HEK293 (cell line): ENCODE results near the gene LEFTY1.

Source experiments
- CTCF ChIA-PET: fragments of 350-600 bp; formaldehyde crosslinking; extraction: SDS; loops from one replicate; lab custom pipeline; 2021; ENCODE audit warnings: antibody characterized with exemption; lab: Yijun Ruan, JAX
- POLR2A ChIA-PET: fragments of 300-600 bp; formaldehyde crosslinking; extraction: SDS; loops from one replicate; lab custom pipeline; 2020; ENCODE audit warnings: antibody characterized with exemption, inconsistent platforms; lab: Yijun Ruan, JAX
- H3K27ac ChIP-seq: fragments of 200-500 bp; sonication (Bioruptor generic); 2 replicates; pipeline ENCODE4 v1.5.1; 2014; ENCODE audit warnings: low read depth, low read length, control low read depth, inconsistent platforms; ENCODE audit errors: extremely low read depth
- H3K36me3 ChIP-seq, 2 experiments: fragments of 200-500 bp in 1 of 2; sonication (Bioruptor generic) in 1 of 2; 1 replicate in 1 of 2; 2 replicates in 1 of 2; pipeline ENCODE4 v1.5.1; 2014 to 2017; ENCODE audit warnings: inconsistent platforms in 2 of 2, low read length in 2 of 2; ENCODE audit not compliant: control insufficient read depth in 2 of 2, insufficient read depth in 1 of 2
- H3K4me1 ChIP-seq: fragments of 200-500 bp; sonication (Bioruptor generic); 2 replicates; pipeline ENCODE4 v1.5.1; 2014; ENCODE audit warnings: mild to moderate bottlenecking, low read length, inconsistent platforms; ENCODE audit not compliant: control insufficient read depth, insufficient read depth
- H3K4me3 ChIP-seq: 2 replicates; pipeline ENCODE4 v1.5.1; 2011; ENCODE audit warnings: low read depth, mild to moderate bottlenecking, control low read depth, low read length, moderate library complexity
- H3K9me3 ChIP-seq: fragments of 200-500 bp; sonication (Bioruptor generic); 2 replicates; pipeline ENCODE4 v1.5.1; 2014; ENCODE audit warnings: low read depth, low read length, inconsistent platforms; ENCODE audit not compliant: control insufficient read depth, insufficient read depth
- GLI2 ChIP-seq: fragments of 450-650 bp; formaldehyde crosslinking; IDR thresholded peaks from 2 replicates; pipeline ENCODE4; 2017; ENCODE audit warnings: missing biosample characterization, missing genetic modification characterization, low read depth, borderline replicate concordance
- OVOL3 ChIP-seq: fragments of 450-650 bp; formaldehyde crosslinking; IDR thresholded peaks from 2 replicates; pipeline ENCODE4 v1.5.1; 2016; ENCODE audit warnings: missing biosample characterization, missing genetic modification characterization
- PRDM1 ChIP-seq: fragments of 450-650 bp; formaldehyde crosslinking; IDR thresholded peaks from 2 replicates; pipeline ENCODE4; 2016; ENCODE audit warnings: missing biosample characterization, missing genetic modification characterization
- PRDM2 ChIP-seq: fragments of 450-650 bp; formaldehyde crosslinking; IDR thresholded peaks from 2 replicates; pipeline ENCODE4 v1.5.1; 2016; ENCODE audit warnings: missing biosample characterization, missing genetic modification characterization, borderline replicate concordance
- ZFP37 ChIP-seq: fragments of 450-650 bp; formaldehyde crosslinking; IDR thresholded peaks from 2 replicates; pipeline ENCODE4 v1.5.1; 2016; ENCODE audit warnings: missing biosample characterization, missing genetic modification characterization
- ZNF174 ChIP-seq: fragments of 450-650 bp; formaldehyde crosslinking; IDR thresholded peaks from 2 replicates; pipeline ENCODE4 v1.5.0; 2017; ENCODE audit warnings: missing biosample characterization, mild to moderate bottlenecking, missing genetic modification characterization
- ZNF324 ChIP-seq: fragments of 450-650 bp; formaldehyde crosslinking; IDR thresholded peaks from 2 replicates; pipeline ENCODE4 v1.5.1; 2016; ENCODE audit warnings: missing biosample characterization, missing genetic modification characterization
- ZNF362 ChIP-seq: fragments of 450-650 bp; formaldehyde crosslinking; IDR thresholded peaks from 2 replicates; pipeline ENCODE4 v1.5.1; 2016; ENCODE audit warnings: missing biosample characterization, missing genetic modification characterization
- ZNF37A ChIP-seq: fragments of 450-650 bp; IDR thresholded peaks from 2 replicates; pipeline ENCODE4 v1.5.1; 2018; ENCODE audit warnings: missing biosample characterization, missing genetic modification characterization
- ZNF514 ChIP-seq: fragments of 450-650 bp; formaldehyde crosslinking; IDR thresholded peaks from 2 replicates; pipeline ENCODE4 v1.5.1; 2016; ENCODE audit warnings: missing biosample characterization, missing genetic modification characterization
- ZNF518A ChIP-seq: fragments of 450-650 bp; formaldehyde crosslinking; conservative IDR thresholded peaks from 2 replicates; pipeline ENCODE4 v1.5.1; 2016; ENCODE audit warnings: low read depth, missing biosample characterization, missing genetic modification characterization
- ZNF521 ChIP-seq: fragments of 450-650 bp; formaldehyde crosslinking; IDR thresholded peaks from 2 replicates; pipeline ENCODE4 v1.5.1; 2017; ENCODE audit warnings: missing biosample characterization, mild to moderate bottlenecking, missing genetic modification characterization
- ZNF555 ChIP-seq: fragments of 450-650 bp; formaldehyde crosslinking; conservative IDR thresholded peaks from 2 replicates; pipeline ENCODE4 v1.5.1; 2017; ENCODE audit warnings: missing biosample characterization, mild to moderate bottlenecking, missing genetic modification characterization, inconsistent platforms
- ZNF664 ChIP-seq: fragments of 450-650 bp; formaldehyde crosslinking; IDR thresholded peaks from 2 replicates; pipeline ENCODE4 v1.5.1; 2016; ENCODE audit warnings: missing biosample characterization, missing genetic modification characterization
- ZNF791 ChIP-seq: fragments of 450-650 bp; formaldehyde crosslinking; IDR thresholded peaks from 2 replicates; pipeline ENCODE4 v1.5.1; 2016; ENCODE audit warnings: missing biosample characterization, missing genetic modification characterization
- ZNF837 ChIP-seq: fragments of 450-650 bp; formaldehyde crosslinking; IDR thresholded peaks from 2 replicates; pipeline ENCODE4 v1.5.1; 2016; ENCODE audit warnings: missing biosample characterization, missing genetic modification characterization
- ZNF843 ChIP-seq: fragments of 450-650 bp; formaldehyde crosslinking; IDR thresholded peaks from 2 replicates; pipeline ENCODE4 v1.5.1; 2016; ENCODE audit warnings: missing biosample characterization, missing genetic modification characterization
- TF ChIP-seq, protein P1 (sequence below): sonication (generic); formaldehyde crosslinking; IDR thresholded peaks from 2 replicates; pipeline ENCODE4 v1.8.1; 2022; ENCODE audit warnings: mild to moderate bottlenecking, moderate library complexity, missing genetic modification reagents
- TF ChIP-seq, protein P2 (sequence below): fragments of 450-650 bp; formaldehyde crosslinking; IDR thresholded peaks from 2 replicates; pipeline ENCODE4 v1.5.1; 2016; ENCODE audit warnings: missing biosample characterization, missing genetic modification characterization, borderline replicate concordance

Gene LEFTY1

DNA sequence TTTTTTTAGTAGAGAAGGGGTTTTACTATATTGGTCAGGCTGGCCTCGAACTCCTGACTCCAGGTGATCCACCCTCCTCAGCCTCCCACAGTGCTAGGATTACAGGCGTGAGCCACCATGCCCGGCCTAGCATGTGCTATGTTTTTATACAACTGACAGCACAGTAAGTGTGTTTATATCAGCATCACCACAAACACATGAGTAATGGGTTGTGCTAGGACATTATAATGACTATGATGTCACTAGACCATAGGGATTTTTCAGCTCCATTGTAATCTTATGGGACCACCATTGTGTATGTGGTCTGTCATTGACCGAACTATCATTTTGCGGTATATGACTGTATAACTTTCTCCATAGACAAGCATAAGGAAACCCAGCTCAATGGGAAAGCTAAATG lies 45.8 kb upstream of the LEFTY1 start (continued):
- TF ChIP-seq ZNF664 (no peak), ZNF514 (tag by site-specific recombination) (no peak), ZNF837 (tag by site-specific recombination) (no peak)

DNA sequence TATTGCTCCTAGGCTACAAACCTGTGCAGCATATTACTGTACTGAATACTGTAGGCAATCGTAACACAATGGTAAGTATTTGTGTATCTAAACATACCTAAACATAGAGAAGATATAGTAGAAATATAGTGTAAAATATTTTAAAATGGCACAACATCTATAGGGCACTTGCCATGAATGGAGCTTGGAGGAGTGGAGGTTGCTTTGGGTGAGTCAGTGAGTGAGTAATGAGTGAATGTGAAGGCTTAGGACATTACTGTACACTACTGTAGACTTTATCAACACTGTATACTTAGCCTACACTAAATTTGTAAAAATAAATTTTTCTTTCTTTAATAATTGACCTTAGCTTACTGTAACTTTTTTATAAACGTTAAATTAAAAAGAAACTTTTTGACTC lies 44.1 kb upstream of the LEFTY1 start:
- Histone ChIP-seq H3K9me3 (no peaks in the 10 kb centered on the region), H3K4me3 (no peak overlapping the region), H3K4me1 (no peaks in the 10 kb centered on the region), H3K27ac (no peak overlapping the region), H3K36me3 (no peaks in the 10 kb centered on the region)
- no peak for TF ChIP-seq ZNF362 (tag by site-specific recombination)
- no peak for TF ChIP-seq ZNF555 (tag by site-specific recombination)
- TF ChIP-seq OVOL3 (tag by site-specific recombination) = no peak
- no peak for TF ChIP-seq ZNF324 (tag by site-specific recombination)
- no peak for TF ChIP-seq ZNF518A (tag by site-specific recombination)
- TF ChIP-seq, protein P1, sequence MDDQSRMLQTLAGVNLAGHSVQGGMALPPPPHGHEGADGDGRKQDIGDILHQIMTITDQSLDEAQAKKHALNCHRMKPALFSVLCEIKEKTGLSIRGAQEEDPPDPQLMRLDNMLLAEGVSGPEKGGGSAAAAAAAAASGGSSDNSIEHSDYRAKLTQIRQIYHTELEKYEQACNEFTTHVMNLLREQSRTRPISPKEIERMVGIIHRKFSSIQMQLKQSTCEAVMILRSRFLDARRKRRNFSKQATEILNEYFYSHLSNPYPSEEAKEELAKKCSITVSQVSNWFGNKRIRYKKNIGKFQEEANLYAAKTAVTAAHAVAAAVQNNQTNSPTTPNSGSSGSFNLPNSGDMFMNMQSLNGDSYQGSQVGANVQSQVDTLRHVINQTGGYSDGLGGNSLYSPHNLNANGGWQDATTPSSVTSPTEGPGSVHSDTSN (CRISPR knock-in tag) = no peak
- no peak for TF ChIP-seq ZFP37
- no peak for TF ChIP-seq ZNF37A
- no peak for TF ChIP-seq PRDM1
- TF ChIP-seq GLI2 (tag by site-specific recombination) = no peak
- TF ChIP-seq, protein P2, sequence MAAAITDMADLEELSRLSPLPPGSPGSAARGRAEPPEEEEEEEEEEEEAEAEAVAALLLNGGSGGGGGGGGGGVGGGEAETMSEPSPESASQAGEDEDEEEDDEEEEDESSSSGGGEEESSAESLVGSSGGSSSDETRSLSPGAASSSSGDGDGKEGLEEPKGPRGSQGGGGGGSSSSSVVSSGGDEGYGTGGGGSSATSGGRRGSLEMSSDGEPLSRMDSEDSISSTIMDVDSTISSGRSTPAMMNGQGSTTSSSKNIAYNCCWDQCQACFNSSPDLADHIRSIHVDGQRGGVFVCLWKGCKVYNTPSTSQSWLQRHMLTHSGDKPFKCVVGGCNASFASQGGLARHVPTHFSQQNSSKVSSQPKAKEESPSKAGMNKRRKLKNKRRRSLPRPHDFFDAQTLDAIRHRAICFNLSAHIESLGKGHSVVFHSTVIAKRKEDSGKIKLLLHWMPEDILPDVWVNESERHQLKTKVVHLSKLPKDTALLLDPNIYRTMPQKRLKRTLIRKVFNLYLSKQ = no peak
- no peak for TF ChIP-seq ZNF791 (tag by site-specific recombination)
- TF ChIP-seq PRDM2 (tag by site-specific recombination) = no peak
- TF ChIP-seq ZNF521 (tag by site-specific recombination) = no peak
- no peak for TF ChIP-seq ZNF174
- TF ChIP-seq ZNF843 (tag by site-specific recombination) = no peak
- CTCF ChIA-PET = interaction anchor here (0.6 to 0.7 kb wide), 2 partner anchors 43 to 86 kb away, joined by 3 read pairs; no protein-coding TSS in a partner anchor
- POLR2A ChIA-PET = interaction anchor here (0.7 to 6.0 kb wide), 2 partner anchors 9 to 15 kb away, joined by 3 to 32 read pairs; partner anchors contain the start of gene PYCR2
